GM19099 (cell line): ENCODE results near the gene SCPEP1.

Experiments used
- POLR2A ChIP-seq: IDR thresholded peaks from 3 replicates; pipeline ENCODE4 v1.6.1; 2011; ENCODE audit warnings: low read depth; ENCODE audit not compliant: insufficient read length; ENCODE audit errors: extremely low read depth

The SCPEP1 gene

DNA sequence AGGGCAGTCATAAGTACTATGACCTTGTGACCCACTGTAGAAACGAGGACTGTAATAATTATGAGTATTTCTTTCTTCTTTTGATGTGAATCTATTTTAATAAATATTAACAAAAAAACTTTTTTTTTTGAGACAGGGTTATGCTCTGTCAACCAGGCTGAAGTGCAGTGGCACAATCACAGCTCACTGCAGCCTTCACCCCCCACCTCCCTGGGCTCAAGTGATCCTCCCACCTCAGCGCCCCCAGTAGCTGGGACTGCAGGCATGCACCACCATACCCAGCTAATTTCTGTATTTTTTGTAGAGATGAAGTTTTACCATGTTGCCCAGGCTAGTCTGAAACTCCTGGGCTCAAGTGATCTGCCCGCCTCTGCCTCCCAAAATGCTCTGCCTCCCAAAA, 32.6 kb downstream of the SCPEP1 start:
- no peak for TF ChIP-seq POLR2A

DNA sequence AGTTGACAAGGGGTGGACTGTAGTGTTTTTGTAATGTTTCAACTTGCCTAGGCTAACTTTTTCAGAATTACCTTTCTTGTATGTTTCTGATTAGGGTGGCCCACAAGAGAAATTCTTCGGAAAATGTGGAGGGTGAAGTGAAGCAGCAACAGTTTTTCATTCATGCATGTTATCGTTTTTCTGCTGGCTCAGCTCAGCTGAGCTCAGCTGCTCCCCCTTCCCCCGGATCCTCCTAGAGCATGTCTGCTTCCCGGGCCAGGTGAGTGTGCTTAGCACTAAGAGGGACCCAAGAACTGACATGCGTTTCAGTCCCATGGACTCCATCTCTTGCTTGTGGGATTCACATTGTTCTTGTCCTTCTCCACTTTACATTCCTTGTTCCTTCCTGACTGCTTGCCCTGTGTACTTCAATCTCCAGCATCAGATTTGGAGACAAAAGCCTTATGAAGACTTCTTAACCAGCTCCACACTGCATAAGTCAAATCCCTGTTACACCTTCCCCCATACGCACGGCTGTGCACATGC, 33.6 kb downstream of the SCPEP1 start:
- TF ChIP-seq POLR2A: no peak

DNA sequence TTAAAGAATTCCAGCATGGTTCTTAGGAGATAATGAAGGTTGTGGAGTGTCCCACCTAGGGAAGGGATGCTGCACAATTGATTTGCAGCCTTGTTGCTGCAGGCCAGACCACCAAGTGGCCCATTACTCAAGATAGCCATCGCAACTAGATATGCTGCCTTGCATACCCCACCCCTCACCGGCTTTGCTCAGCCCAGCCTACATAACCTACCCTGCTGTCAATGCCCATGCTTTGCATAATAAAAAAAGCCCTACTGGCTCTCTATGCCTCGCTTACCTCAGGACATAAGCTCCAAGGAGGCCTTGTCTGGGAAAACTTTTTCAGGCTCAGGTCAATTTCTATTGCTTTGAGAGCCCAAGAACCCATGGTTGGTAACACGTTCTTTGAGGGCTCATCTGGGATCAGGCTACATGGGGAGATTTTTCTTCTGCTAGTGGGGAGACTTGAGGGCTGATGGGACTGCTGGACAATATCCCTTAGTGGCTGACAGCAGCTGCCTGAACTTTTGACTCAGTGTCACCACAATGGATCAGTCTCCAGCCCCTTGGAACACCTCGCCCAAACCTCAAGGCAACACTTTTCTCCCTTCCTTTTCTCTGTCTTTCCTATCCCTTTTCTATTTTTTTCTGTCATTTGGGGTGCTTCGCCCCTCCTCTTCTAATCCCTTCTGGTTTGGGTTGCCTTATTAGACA, 38.3 kb downstream of the SCPEP1 start:
- no peak for TF ChIP-seq POLR2A

DNA sequence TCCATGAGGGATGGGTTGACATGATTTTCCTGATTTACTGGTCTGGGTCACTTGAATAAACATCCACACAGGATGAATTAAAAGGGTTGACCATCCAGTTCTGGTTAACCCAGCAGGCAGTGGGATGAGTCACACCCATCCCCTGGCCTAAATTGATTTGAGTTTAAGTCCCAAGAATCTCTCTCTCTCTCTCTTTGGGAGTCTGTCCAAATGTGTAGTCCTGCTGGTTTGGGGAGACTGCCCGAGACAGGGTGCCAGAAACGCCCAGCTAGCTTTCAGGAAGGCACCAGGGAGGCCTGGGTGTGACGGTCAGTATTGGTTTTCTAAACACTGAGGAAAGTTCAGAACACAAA, 38.8 kb downstream of the SCPEP1 start:
- no peak for TF ChIP-seq POLR2A

DNA sequence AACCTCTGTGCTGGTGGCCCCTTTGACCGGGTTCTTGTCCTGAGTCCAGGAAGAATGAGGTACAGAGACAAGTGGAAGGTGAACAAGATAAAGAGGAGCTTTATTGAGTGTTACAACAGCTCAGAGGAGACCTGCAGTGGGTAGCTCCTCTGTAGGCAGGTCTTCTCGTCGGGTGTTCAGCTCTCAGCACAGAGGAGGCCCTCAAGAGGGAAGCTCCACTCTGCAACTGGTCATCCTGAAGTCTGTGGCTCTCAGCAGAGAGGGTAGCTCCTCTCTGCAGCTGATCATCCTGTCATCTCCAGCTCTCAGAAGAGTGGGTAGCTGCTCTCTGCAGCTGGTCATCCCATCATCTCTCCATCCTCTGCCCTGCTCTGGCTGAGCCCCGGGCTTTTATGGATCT, 39.7 kb downstream of the SCPEP1 start:
- TF ChIP-seq POLR2A: no peak

DNA sequence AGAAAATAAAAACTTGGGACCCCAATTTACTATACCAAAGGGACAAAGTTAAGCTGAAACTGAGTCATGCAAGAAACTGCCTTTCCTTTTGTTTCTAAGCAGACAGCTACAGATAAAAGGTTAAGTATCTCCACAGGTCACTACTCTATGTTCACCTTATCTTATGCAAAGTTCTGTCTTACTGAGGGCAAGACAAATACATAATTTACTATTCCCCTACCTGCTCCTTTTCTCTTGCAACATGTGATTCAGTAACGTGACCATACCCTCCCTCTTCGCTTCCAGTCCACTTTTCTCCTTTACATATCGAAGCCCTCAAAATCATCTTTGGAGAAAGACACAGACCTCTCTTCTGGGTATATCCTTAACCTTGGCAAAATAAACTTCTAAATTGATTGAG, 42.3 kb downstream of the SCPEP1 start:
- no peak for TF ChIP-seq POLR2A

DNA sequence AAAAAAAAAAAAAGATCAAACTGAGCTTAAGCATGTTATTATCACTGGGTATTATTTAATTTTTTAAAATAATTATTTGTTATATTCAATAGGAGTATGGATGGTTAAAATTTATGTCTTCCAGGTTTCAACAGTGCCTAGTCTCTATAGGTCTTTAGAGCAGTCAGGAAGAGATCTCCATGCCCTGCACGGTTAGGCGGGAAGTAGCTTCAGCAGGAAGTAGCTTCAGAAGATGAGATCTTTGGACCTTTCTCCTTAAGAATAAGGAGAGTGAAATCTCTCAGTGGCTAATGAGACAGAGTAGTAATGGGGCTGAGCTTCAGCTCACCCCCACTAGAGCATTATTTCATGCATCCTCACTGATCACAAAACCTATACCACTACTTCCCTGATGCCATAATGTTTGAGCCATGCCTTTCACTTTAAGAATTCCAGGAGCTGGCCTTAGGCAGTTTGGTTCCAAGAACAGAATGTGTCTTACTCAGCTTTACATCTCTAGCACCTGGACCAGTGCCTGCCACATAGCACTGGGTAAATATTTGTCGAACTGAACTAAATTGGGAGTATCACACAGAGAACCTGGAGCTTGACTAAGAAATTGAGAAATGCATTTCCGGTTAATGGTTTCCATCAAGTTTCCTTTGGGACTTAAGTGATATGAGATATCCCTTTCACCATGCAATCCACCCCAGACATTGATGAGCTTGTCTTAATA, 43.5 kb downstream of the SCPEP1 start:
- no peak for TF ChIP-seq POLR2A

DNA sequence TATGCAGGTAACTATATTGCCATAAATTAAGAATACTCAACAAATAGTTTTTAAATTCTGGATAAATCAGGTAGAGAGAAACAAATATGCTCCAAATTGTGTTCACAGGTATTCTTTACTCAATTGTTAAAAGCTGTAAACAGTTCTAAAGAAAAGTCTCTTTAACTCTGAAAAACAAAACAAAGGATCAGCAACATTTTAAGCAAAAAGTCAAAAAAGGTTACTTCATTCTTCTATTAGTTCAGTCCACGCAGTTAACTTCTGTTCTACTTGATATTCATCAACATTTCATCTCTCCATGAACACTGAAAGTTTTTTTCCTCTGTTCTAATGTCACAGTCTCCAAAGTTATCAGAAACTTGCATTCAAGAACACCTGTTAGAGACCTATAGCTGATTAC, 47.9 kb downstream of the SCPEP1 start:
- TF ChIP-seq POLR2A: no peak

DNA sequence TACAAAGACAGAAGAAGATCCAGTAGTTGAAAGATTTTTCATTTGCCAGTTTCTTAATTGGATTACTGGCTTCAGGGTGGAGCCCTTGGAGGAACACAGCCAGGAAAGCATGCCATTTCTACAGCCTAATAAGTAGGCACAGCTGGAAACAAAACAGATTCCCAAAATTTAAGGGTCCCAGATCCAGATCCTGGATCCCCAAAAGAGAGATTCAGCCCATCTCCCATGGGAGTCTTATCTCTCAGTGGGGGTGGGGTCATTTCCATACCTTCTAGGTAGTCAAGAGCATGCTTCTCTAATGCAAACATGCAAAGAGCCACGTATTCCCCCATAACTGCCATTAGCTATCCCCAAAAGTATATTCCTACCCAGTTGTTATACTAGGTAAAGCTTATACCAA, 49.9 kb downstream of the SCPEP1 start:
- no peak for TF ChIP-seq POLR2A

DNA sequence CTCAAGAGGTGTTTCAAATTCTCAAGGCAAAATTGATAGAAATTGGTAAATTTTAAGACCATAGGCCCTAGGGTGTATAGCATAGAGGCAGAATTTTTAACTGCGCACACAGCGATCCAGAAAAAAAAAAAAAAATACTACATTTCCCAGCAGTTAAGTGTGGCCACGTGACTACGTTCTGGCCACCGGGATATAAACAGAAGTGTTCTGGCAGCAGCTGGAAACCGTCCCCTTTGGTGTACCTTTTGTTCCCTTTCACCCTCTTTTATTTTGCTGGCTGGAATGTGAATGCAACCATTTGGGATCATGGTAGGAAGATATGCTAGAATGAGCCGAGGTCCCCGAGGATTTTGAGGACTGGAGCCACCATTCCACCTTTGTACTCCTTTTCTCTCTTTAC, 54.4 kb downstream of the SCPEP1 start:
- no peak for TF ChIP-seq POLR2A

DNA sequence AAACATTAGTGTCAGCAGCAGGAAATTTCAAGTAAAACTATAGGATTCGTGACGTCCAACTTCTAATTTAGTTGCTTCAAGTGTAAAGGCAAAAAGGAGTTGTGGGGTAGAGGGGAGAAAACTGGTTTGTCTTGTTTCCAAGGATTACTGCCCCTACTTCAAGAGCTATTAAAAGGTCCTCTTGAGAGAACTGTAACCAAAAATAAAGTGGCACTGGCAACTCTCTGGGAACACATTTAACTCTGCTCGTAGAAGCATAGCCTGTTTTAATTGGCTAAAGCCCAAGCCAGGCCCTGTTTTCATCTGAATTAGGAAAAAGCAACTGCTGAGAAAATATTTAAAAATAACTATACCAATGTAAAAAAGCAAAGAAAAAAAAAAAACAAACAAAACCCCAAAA, 55.4 kb downstream of the SCPEP1 start:
- no peak for TF ChIP-seq POLR2A

DNA sequence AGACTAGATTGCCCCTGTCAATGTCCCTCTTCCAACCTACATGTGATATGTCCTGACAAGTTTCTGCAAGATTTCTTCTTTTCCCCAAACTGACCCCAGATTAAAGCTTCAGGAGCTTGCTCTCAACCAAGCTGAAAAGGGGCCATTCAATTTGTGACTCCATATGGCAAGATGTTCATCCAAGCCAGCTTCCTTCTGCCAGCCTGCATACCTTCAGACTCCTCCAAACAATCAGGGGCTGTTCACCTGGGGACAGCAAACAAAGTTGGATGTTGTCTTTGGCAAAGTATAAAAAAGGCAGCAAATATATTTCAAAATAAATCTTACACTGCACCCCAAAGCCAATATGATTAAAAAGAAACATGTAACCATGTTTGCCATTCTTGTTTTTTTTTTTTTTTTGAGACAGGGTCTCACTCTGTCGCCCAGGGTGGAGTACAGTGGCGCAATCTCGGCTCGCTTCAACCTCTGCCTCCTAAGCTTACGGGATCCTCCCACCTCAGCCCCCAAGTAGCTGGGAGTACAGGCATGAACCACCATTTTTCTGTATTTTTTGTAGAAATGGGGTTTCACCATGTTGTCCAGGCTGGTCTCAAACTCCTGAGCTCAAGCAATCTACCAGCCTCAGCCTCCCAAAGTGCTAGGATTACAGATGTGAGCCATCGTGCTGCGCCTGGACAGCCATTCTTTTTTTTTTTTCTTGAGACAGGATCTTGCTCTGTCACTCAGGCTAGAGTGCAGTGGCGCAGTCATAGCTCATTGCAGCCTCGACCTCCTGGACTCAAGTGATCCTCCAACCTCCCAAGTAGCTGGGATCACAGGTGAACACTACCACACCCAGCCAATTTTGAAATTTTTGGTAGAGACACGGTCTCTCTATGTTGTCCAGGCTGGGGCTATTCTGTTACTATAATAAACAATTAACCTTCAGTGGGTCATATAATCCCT, 57.1 kb downstream of the SCPEP1 start:
- TF ChIP-seq POLR2A: no peak

DNA sequence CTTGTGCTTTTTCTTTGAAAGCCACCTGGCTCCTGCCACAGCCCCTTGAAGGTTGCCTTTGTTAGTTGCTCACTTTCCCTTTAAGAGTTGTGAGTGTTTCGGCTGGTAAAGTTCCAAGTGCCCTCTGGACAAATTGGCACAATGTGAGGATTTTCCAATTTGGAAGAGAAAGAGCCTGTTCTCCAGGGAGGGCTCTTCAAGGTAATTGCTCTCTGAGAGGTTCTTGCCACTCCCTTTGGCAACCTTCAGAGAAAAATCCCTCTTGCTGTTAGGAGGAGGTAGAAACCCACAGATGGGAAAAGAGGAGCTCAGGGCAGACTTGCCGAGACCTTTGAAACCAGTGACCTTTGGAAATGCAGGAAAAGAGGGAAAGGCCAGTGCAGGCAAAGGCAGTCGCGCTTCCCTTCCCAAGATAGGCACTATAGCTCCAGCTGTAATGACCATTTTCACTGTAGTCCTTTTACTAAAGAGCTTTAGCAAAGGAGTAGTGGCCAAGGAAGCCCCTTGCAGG, 58.1 kb downstream of the SCPEP1 start:
- TF ChIP-seq POLR2A: no peak

DNA sequence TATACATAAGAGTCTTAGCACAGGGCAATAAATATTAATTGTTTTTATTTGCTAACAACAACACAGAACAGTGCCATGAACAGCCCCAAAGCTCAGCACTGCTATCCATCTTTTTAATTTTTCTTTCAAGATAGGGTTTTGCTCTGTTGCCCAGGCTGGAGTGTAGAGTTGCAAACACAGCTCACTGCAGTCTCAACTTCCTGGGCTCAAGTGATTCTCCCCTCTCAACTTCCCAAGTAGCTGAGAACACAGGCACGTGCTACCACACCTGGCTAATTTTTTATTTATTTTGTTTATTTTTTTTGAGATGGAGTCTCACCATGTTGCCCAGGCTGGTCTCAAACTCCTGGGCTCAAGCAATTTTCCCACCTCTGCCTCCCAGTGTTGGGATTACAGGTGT, 59.5 kb downstream of the SCPEP1 start:
- no peak for TF ChIP-seq POLR2A

DNA sequence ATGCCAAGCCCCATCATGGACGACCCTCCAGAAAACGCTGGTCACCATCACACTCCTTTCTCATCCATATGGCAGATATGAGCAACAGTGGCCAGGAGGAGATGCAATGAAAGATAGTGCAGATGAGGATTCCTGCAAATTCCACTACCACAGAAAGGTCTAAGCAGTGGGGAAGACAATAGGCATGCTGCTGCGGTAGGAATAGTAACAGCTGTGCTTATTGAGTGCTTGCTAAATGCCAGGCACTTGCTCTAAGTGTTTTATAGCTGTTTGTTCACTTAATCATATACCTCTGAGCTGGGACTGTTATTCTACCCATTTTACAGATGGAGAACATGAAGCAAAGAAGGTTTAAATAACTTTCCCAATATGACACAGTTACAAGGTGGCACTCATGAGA, 60.6 kb downstream of the SCPEP1 start:
- no peak for TF ChIP-seq POLR2A
